ENCODE results near the gene AGER. TPM values are rescaled to one million over a fixed set of nuclear protein-coding genes. Genes with fewer than 3 reads are reported as not detected.

Gene AGER
- total and polyA plus RNA-seq, 2 of the 4 experiments (the other 2 are of a cell fraction), result 0.18 to 4.2 TPM

DNA sequence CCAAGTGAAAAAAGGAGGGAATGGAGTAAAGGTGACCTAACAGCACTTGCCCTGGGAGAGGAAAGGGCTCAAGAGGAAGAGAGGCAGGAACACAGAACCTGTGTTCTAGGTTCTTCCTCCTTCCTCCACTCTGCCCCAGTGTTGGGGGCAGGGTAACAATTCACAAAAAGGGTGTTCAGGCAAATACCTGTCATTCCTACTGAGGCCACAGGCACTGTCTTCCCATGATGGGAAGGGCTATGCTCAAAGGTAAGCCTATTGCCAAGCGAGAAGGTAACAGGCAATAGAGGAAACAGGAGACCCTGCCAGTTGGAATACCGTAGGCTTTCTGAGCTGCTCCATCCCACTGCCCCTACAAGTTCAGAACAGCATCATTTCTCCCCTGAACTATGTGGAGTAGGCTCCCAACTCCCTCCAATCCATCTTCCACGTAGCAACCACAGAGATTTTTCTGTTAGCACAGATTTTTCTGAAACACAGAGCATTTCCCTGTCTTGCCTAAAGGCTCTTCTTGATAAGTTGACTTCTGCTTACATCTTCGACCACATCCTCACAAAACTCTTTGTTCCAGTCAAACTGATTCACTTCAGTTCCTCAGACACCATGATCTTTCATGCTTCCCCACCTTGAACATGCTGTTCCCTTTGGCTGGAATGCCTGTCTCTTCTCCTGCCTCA, 10.9 kb downstream of the AGER start:
- TF ChIP-seq CTCF (conservative IDR thresholded peaks at IDR 0.05; ENCODE audit: low read depth, low read length) (no peak), BHLHE40 (IDR thresholded peaks at IDR 0.05; ENCODE audit: low read depth, low read length) (no peak), RFX5 (IDR thresholded peaks at IDR 0.05; ENCODE audit: low read depth, low read length) (no peak), CEBPB (IDR thresholded peaks at IDR 0.05; ENCODE audit: low read depth, low read length) (no peak), POLR2A (IDR thresholded peaks at IDR 0.05; ENCODE audit: low read depth, low read length) (no peak), SMC3 (IDR thresholded peaks at IDR 0.05; ENCODE audit: low read depth, low read length) (no peak), MAFK (IDR thresholded peaks at IDR 0.05; ENCODE audit: low read depth, low read length) (no peak), MAZ (IDR thresholded peaks at IDR 0.05; ENCODE audit: borderline replicate concordance, low read depth, low read length) (no peak)
- TF ChIP-seq, protein P1, sequence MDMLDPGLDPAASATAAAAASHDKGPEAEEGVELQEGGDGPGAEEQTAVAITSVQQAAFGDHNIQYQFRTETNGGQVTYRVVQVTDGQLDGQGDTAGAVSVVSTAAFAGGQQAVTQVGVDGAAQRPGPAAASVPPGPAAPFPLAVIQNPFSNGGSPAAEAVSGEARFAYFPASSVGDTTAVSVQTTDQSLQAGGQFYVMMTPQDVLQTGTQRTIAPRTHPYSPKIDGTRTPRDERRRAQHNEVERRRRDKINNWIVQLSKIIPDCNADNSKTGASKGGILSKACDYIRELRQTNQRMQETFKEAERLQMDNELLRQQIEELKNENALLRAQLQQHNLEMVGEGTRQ (IDR thresholded peaks at IDR 0.05; ENCODE audit: low read depth, low read length), result no peak
- Histone ChIP-seq H3K23ac (ENCODE audit: low read depth, low read length) (peak overlapping the region; percentile 48; the same call in 1 of the 2 replicates), H3K27me3 (ENCODE audit: control insufficient read depth, insufficient read depth, low read length) (no peaks in the 10 kb centered on the region), H3K4ac (ENCODE audit: low read depth, low read length) (no peak overlapping the region), H3K14ac (replicated peaks; ENCODE audit: low read depth, low read length) (no peak overlapping the region), H3K56ac (ENCODE audit: extremely low read depth, insufficient read depth, low read length) (no peak overlapping the region), H2AK5ac (ENCODE audit: low read depth, low read length) (no peak overlapping the region), H3K9me1 (ENCODE audit: insufficient read depth, low read length) (peaks cover 31% of the 10 kb centered on the region), H3K18ac (ENCODE audit: low read depth, low read length) (no peak overlapping the region), H3K36me3 (ENCODE audit: control insufficient read depth, insufficient read depth, low read length) (peaks cover 33% of the 10 kb centered on the region), H4K20me1 (ENCODE audit: insufficient read depth, low read length) (peaks cover 3% of the 10 kb centered on the region; the same call in 1 of the 2 replicates), H2BK20ac (ENCODE audit: low read depth, low read length) (no peak overlapping the region), H3K4me2 (ENCODE audit: low read depth, low read length) (no peak overlapping the region), H2BK5ac (ENCODE audit: low read depth, low read length, poor library complexity, severe bottlenecking) (no peak overlapping the region), H4K5ac (ENCODE audit: low read depth, low read length) (no peak overlapping the region), H3K27ac (ENCODE audit: insufficient read depth, low read length) (no peak overlapping the region), H2AFZ (replicated peaks; ENCODE audit: low read length, poor library complexity) (no peak overlapping the region), H4K91ac (ENCODE audit: insufficient read depth, low read depth, low read length) (no peak overlapping the region), H2BK120ac (ENCODE audit: low read depth, low read length) (no peak overlapping the region), H2AK9ac (replicated peaks; ENCODE audit: low read depth, low read length, poor library complexity) (no peak overlapping the region), H3K79me1 (ENCODE audit: low read depth in 1 of 2, low read length in 2 of 2) (peaks cover 28 to 64% of the 10 kb centered on the region in 2 experiments; a peak in 3 of 4 replicates), H3K9me3 (ENCODE audit: control insufficient read depth, insufficient read depth, low read length) (no peaks in the 10 kb centered on the region), H3K4me3 (ENCODE audit: insufficient read depth, low read depth, low read length) (no peak overlapping the region), H2BK15ac (ENCODE audit: low read depth, low read length) (no peak overlapping the region), H4K8ac (ENCODE audit: low read depth in 2 of 2, low read length in 2 of 2) (no peak overlapping the region), H3K4me1 (ENCODE audit: control insufficient read depth, insufficient read depth, low read length) (peaks cover 8% of the 10 kb centered on the region), H3K9ac (ENCODE audit: low read depth, low read length) (no peak overlapping the region)
- dilution Hi-C loops (cut with HindIII; ENCODE audit: low sequenced_read_pairs, unreplicated experiment), result no loop called here
- intact Hi-C loops (cut with micrococcal nuclease), result no loop called here
- no TSS peak for BruUV-seq (replicated peaks)
- WGBS, 2 experiments (ENCODE audit: extremely low coverage in 2 of 2, insufficient read length in 1 of 2), result 83% methylated on average over 1 of the region's 4 CpGs; no CpG with 5 or more reads in 1 of the 2 experiments
- in situ Hi-C loops (cut with MboI; ENCODE audit: low sequenced_read_pairs), result loop anchor here (10.0 kb wide), 1 partner anchor 198 kb away; the partner anchor contains the start of gene DXO
- no peak for ATAC-seq (ENCODE audit: low read depth)
- POLR2A ChIA-PET (ENCODE audit: unreplicated experiment), result no interaction called here
- DNase-seq, result no peak
- CTCF ChIA-PET, result no interaction called here

Data from IMR-90 (cell line).